Neural progenitor cell (in vitro differentiated cells): ENCODE data around the gene PLD5. TPM values are rescaled to one million over a fixed set of nuclear protein-coding genes. Genes with fewer than 3 reads are reported as not detected.

Source experiments
- DNase-seq: peaks from one replicate; pipeline ENCODE4 v3.0.0-alpha.2; 2016; ENCODE audit warnings: low spot score
- H2AFZ ChIP-seq: fragments of 200-600 bp; sonication (generic); replicated peaks from 2 replicates; pipeline ENCODE4 v1.6.1; 2016; ENCODE audit warnings: antibody characterized with exemption
- H3F3A ChIP-seq: fragments of 200-600 bp; sonication (generic); 2 replicates; pipeline ENCODE4 v1.6.1; 2016; ENCODE audit warnings: antibody characterized with exemption, low read depth
- H3K27ac ChIP-seq: fragments of 200-600 bp; sonication (generic); 2 replicates; pipeline ENCODE4 v1.5.1; 2016; ENCODE audit warnings: mild to moderate bottlenecking
- H3K27me3 ChIP-seq: fragments of 200-600 bp; sonication (generic); 2 replicates; pipeline ENCODE4 v1.6.1; 2016; ENCODE audit warnings: mild to moderate bottlenecking, moderate library complexity
- H3K36me3 ChIP-seq: fragments of 200-600 bp; sonication (generic); 2 replicates; pipeline ENCODE4 v1.5.1; 2016
- H3K4me1 ChIP-seq: fragments of 200-600 bp; sonication (generic); 2 replicates; pipeline ENCODE4 v1.6.1; 2016; ENCODE audit warnings: mixed run types
- H3K4me2 ChIP-seq: fragments of 200-600 bp; sonication (generic); 2 replicates; pipeline ENCODE4 v1.6.1; 2016
- H3K4me3 ChIP-seq: fragments of 200-600 bp; sonication (generic); 2 replicates; pipeline ENCODE4 v1.5.1; 2016
- H3K79me2 ChIP-seq: fragments of 200-600 bp; sonication (generic); 2 replicates; pipeline ENCODE4 v1.6.1; 2016; ENCODE audit warnings: low read depth
- H3K9ac ChIP-seq: fragments of 200-600 bp; sonication (generic); 2 replicates; pipeline ENCODE4 v1.6.1; 2016
- H3K9me3 ChIP-seq: fragments of 200-600 bp; sonication (generic); 2 replicates; pipeline ENCODE4 v1.5.1; 2016; ENCODE audit warnings: low read depth
- H4K20me1 ChIP-seq: fragments of 200-600 bp; sonication (generic); 2 replicates; pipeline ENCODE4 v1.6.1; 2016; ENCODE audit warnings: low read depth
- H3K27ac Mint-ChIP-seq: 3 replicates; pipeline ENCODE4 v1.8.0; 2021; ENCODE audit warnings: mixed read lengths
- H3K27me3 Mint-ChIP-seq: 2 replicates; pipeline ENCODE4 v1.8.0; 2022; ENCODE audit warnings: low read depth, mild to moderate bottlenecking, inconsistent platforms, moderate library complexity, mixed read lengths; ENCODE audit not compliant: insufficient read depth
- H3K36me3 Mint-ChIP-seq: 3 replicates; pipeline ENCODE4 v1.8.0; 2021; ENCODE audit warnings: mixed read lengths
- H3K4me1 Mint-ChIP-seq: 3 replicates; pipeline ENCODE4 v1.8.0; 2021; ENCODE audit warnings: mixed read lengths
- H3K4me3 Mint-ChIP-seq: 3 replicates; pipeline ENCODE4 v1.8.0; 2021; ENCODE audit warnings: mild to moderate bottlenecking, moderate library complexity, mixed read lengths
- H3K9me3 Mint-ChIP-seq: 3 replicates; pipeline ENCODE4 v1.8.0; 2020; ENCODE audit warnings: mixed read lengths
- CTCF ChIP-seq: fragments of 200-600 bp; sonication (generic); IDR thresholded peaks from 2 replicates; pipeline ENCODE4 v1.5.1; 2017; ENCODE audit warnings: antibody characterized with exemption, mild to moderate bottlenecking
- EZH2 ChIP-seq: fragments of 200-600 bp; sonication (generic); IDR thresholded peaks from 2 replicates; pipeline ENCODE4 v1.6.1; 2017; ENCODE audit warnings: antibody characterized with exemption, mild to moderate bottlenecking, moderate library complexity
- EZH2phosphoT487 ChIP-seq: fragments of 200-600 bp; sonication (generic); IDR thresholded peaks from 2 replicates; pipeline ENCODE4 v1.6.1; 2017; ENCODE audit warnings: antibody characterized with exemption
- total RNA-seq: library from RNA; depleted of rRNA; stranded (reverse); fragments of >200 nt; gene quantifications from 2 replicates; pipeline ENCODE4 v1.2.3, GENCODE V29; 2015; ENCODE audit warnings: low replicate concordance

PLD5 gene
- total RNA-seq, 1 donor from 2014 or later, result 1.8 TPM

GRCh38 chr1:242425232-242425631 is 99.3 kb downstream of the PLD5 start:
- Histone ChIP-seq H4K20me1 (no peaks in the 10 kb centered on the region), H3K9me3 (no peaks in the 10 kb centered on the region), H3K36me3 (no peaks in the 10 kb centered on the region), H3K4me1 (no peaks in the 10 kb centered on the region), H3K4me2 (no peak overlapping the region), H3K4me3 (no peak overlapping the region), H2AFZ (no peak overlapping the region), H3K79me2 (no peaks in the 10 kb centered on the region), H3F3A (no peaks in the 10 kb centered on the region), H3K9ac (no peak overlapping the region), H3K27me3 (no peaks in the 10 kb centered on the region), H3K27ac (no peak overlapping the region)
- no peak for DNase-seq
- Mint-ChIP-seq H3K4me1 (no peaks in the 10 kb centered on the region), H3K36me3 (no peaks in the 10 kb centered on the region), H3K27ac (no peak overlapping the region), H3K9me3 (peaks cover 3% of the 10 kb centered on the region), H3K27me3 (no peaks in the 10 kb centered on the region), H3K4me3 (no peak overlapping the region)
- TF ChIP-seq EZH2, result no peak
- TF ChIP-seq CTCF, result peak; percentile 37

- no peak overlapping the region for H3K4me3 Mint-ChIP-seq
- no peak overlapping the region for H3K4me3 ChIP-seq
Measured at GRCh38 chr1:242416657-242417056, 107.8 kb downstream of the PLD5 start.

GRCh38 chr1:242412921-242413320 is 111.6 kb downstream of the PLD5 start:
- H3K4me3 ChIP-seq, result no peak overlapping the region
- H3K36me3 ChIP-seq, result no peaks in the 10 kb centered on the region
- Mint-ChIP-seq H3K27me3 (no peaks in the 10 kb centered on the region), H3K4me3 (no peak overlapping the region), H3K27ac (no peak overlapping the region), H3K4me1 (peaks cover 4% of the 10 kb centered on the region), H3K36me3 (no peaks in the 10 kb centered on the region), H3K9me3 (peaks cover 4% of the 10 kb centered on the region)
- no peaks in the 10 kb centered on the region for H3K4me1 ChIP-seq
- no peaks in the 10 kb centered on the region for H4K20me1 ChIP-seq
- no peaks in the 10 kb centered on the region for H3K9me3 ChIP-seq
- H3K9ac ChIP-seq, result no peak overlapping the region
- H3F3A ChIP-seq, result no peaks in the 10 kb centered on the region
- no peak for TF ChIP-seq EZH2
- TF ChIP-seq EZH2phosphoT487, result no peak
- TF ChIP-seq CTCF, result no peak
- no peak overlapping the region for H2AFZ ChIP-seq
- DNase-seq, result no peak
- H3K27me3 ChIP-seq, result no peaks in the 10 kb centered on the region
- no peak overlapping the region for H3K27ac ChIP-seq
- H3K79me2 ChIP-seq, result no peaks in the 10 kb centered on the region
- no peak overlapping the region for H3K4me2 ChIP-seq

More at GRCh38 chr1:242416657-242417056, 107.8 kb downstream of the PLD5 start:
- H3K4me1 ChIP-seq, result no peaks in the 10 kb centered on the region
- no peaks in the 10 kb centered on the region for H3K79me2 ChIP-seq
- no peak overlapping the region for H3K27ac ChIP-seq
- H3K27me3 Mint-ChIP-seq, result no peaks in the 10 kb centered on the region
- DNase-seq, result no peak
- H3K4me2 ChIP-seq, result no peak overlapping the region
- H3K4me1 Mint-ChIP-seq, result peaks cover 4% of the 10 kb centered on the region
- no peaks in the 10 kb centered on the region for H3K36me3 Mint-ChIP-seq
- no peaks in the 10 kb centered on the region for H4K20me1 ChIP-seq
- no peaks in the 10 kb centered on the region for H3K27me3 ChIP-seq
- H3K9ac ChIP-seq, result no peak overlapping the region
- H2AFZ ChIP-seq, result no peak overlapping the region
- TF ChIP-seq EZH2phosphoT487 (no peak), CTCF (no peak), EZH2 (no peak)
- H3K36me3 ChIP-seq, result no peaks in the 10 kb centered on the region
- no peak overlapping the region for H3K27ac Mint-ChIP-seq
- H3K9me3 Mint-ChIP-seq, result peaks cover 6% of the 10 kb centered on the region
- no peaks in the 10 kb centered on the region for H3K9me3 ChIP-seq
- H3F3A ChIP-seq, result no peaks in the 10 kb centered on the region

- no peak overlapping the region for H3K9ac ChIP-seq
- no peaks in the 10 kb centered on the region for H3K36me3 Mint-ChIP-seq
- H3K27me3 Mint-ChIP-seq, result no peaks in the 10 kb centered on the region
- no peaks in the 10 kb centered on the region for H3K27me3 ChIP-seq
- H3K9me3 ChIP-seq, result no peaks in the 10 kb centered on the region
- peaks cover under 1% of the 10 kb centered on the region for H3K9me3 Mint-ChIP-seq
- no peaks in the 10 kb centered on the region for H4K20me1 ChIP-seq
- no peaks in the 10 kb centered on the region for H3F3A ChIP-seq
- DNase-seq, result no peak
- H3K27ac ChIP-seq, result no peak overlapping the region
- no peak overlapping the region for H3K4me3 ChIP-seq
- no peaks in the 10 kb centered on the region for H3K36me3 ChIP-seq
- H3K27ac Mint-ChIP-seq, result no peak overlapping the region
- no peaks in the 10 kb centered on the region for H3K4me1 ChIP-seq
- H3K79me2 ChIP-seq, result no peaks in the 10 kb centered on the region
- no peak overlapping the region for H3K4me2 ChIP-seq
- no peak overlapping the region for H3K4me3 Mint-ChIP-seq
- no peak for TF ChIP-seq CTCF
- no peak for TF ChIP-seq EZH2phosphoT487
- no peak for TF ChIP-seq EZH2
- no peak overlapping the region for H2AFZ ChIP-seq
- H3K4me1 Mint-ChIP-seq, result peaks cover 4% of the 10 kb centered on the region
Measured at GRCh38 chr1:242411901-242412300, 112.6 kb downstream of the PLD5 start.
